Panc1 (cell line): ENCODE measurements around the gene ERLEC1.

Source experiments
- CTCF ChIP-seq: fragments of 450-650 bp; IDR thresholded peaks from 2 replicates; pipeline ENCODE4 v1.5.1; 2017; ENCODE audit warnings: mild to moderate bottlenecking
- POLR2AphosphoS5 ChIP-seq: IDR thresholded peaks from 2 replicates; pipeline ENCODE4 v1.6.1; 2012; ENCODE audit warnings: mild to moderate bottlenecking, low read depth, low read length, moderate library complexity
- REST ChIP-seq, 2 experiments: IDR thresholded peaks; 2 replicates each; pipeline ENCODE4 v1.6.1; 2011 to 2012; ENCODE audit warnings: low read depth in 2 of 2, control low read depth in 1 of 2, low read length in 1 of 2, mild to moderate bottlenecking in 1 of 2, moderate library complexity in 1 of 2; ENCODE audit not compliant: insufficient read depth in 1 of 2

GRCh38 chr2:53819634-53820033 lies 32.8 kb downstream of the ERLEC1 start:
- no peak for TF ChIP-seq POLR2AphosphoS5
- no peak for TF ChIP-seq CTCF
- no peak for TF ChIP-seq REST (IDR thresholded peaks at IDR 0.05; ENCODE audit: insufficient read depth in 1 of 2, low read depth in 2 of 2, low read length in 1 of 2)
